Stimulated activated CD4-positive, alpha-beta T cell treated with anti-CD3 and anti-CD28 coated beads, Interleukin-12 subunit alpha, Interleukin-12 subunit beta, amount 100 ng/mL, for 24 hours (primary cell): ENCODE data around the gene PALM.
"Not testable (repeated sequence)": the region's sequence is repeated elsewhere in the genome, so short reads cannot be mapped to it uniquely, and the experiment has no call there.

Experiments
- DNase-seq, 2 experiments: peaks; one replicate each; pipeline ENCODE4 v3.0.0-alpha.2; 2020; ENCODE audit warnings: low read depth in 2 of 2

Gene PALM

GRCh38 chr19:704447-704741 lies 4.3 kb upstream of the PALM start:
- DNase-seq, result no peak

DNA sequence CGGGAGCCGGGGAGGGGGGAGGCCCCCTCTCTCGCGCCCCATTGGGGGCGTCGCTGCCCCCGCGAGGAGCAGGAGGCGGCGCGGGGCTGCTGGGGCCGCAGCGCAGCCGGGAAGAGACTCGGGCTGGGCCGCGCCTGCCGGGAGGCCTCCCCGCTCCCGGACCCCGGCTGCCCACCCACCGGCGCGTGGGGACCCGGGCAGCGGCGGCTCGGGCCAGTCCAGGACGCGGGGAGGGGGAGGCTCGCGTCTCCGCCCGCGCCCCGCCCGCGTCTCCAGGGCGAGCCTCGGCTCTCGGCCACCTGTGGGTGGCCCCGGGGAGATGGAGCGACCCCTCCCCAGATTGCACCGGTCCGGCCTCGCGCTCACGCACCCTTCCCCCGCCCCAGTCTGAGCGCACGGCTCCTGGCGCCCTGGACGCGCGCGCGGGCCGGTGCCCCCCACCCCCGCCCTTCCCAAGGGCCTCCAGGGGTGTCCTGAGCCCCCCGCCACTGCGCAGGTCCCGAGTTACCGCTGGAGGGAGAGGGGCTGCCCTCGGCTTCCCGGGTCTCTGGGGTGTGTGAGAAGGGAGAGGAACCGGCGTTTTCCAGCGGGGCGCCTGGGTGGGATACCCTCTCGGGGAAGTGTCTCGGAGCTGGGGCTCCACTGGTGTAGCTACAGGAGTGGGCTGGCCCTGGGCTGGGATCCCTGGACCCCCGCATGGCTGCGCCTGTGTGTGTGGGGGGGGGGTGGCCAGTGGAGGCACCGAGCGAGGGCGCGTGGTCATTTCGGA lies 645 bp downstream of the PALM start:
- no peak for DNase-seq

DNA sequence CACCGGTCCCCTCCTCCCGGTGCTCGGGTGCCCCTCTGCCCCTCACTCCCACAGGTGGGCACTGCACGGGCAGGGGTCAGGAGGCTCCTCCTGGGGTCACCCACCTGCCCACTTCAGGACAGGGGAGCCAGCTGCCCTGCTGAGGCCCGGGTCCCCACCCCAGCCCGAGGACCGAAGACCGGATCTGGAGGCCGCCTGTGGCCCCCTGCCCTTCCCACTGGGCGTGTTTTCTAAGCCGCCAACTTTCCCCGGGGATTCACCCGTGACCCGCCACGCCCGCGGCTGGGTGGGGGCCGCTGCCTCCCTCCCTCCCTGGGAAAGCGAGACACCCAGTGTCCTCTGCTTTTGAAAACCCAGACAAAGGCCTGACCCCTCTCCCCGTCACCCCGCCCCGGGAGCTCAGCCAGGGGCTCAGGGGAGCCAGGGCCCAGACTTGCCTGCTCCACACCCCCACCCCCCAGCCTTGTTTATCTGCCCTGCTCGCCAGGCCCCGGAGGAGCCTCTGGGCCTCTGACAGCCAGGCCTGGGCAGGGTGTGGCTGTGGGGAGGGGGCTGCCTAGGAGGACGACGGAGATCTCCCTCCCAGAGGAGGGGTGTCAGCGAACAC lies 1.3 kb downstream of the PALM start:
- DNase-seq, result no peak

GRCh38 chr19:710767-711166 lies 2.0 kb downstream of the PALM start:
- no peak for DNase-seq

GRCh38 chr19:711254-711653 lies 2.5 kb downstream of the PALM start:
- DNase-seq, result no peak

GRCh38 chr19:715347-715746 lies 6.6 kb downstream of the PALM start:
- no peak for DNase-seq

DNA sequence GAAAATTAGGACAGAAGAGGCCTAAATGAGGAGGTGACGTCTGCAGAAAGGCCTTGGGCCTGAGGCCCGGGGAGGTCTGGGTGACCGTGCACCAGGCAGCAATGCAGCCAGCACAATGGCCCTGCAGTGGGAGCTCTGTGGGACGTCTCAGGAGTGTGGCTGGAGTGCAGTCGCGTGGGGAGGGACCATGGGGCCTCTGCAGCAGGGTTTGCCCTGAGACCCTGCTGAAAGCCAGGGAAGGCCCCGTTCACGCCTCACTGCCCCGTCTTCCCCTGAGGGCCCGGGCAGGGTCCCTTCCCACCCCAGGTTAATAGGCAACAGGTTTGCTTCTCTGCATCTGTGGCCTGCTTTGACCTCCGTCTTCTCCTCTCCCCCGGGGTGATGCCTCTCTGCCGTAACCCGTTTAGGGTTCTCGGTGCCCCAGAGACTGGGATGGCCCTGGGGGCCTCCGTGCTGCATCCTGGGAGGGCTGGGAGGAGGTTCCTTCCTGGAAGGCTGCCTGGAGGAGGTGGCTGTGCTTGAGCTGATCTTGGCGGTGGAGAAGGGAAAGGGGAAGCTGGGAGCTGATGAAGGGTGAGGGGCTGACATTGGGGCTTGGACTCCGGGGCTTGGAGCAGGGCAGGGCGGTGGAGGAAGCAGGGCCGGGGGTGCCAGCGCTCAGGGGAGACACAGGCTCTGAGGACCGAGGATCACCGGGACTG lies 9.7 kb downstream of the PALM start:
- no peak for DNase-seq

GRCh38 chr19:718991-719512 lies 10.3 kb downstream of the PALM start:
- DNase-seq, result no peak

GRCh38 chr19:719636-720344 lies 11.1 kb downstream of the PALM start:
- no peak for DNase-seq

DNA sequence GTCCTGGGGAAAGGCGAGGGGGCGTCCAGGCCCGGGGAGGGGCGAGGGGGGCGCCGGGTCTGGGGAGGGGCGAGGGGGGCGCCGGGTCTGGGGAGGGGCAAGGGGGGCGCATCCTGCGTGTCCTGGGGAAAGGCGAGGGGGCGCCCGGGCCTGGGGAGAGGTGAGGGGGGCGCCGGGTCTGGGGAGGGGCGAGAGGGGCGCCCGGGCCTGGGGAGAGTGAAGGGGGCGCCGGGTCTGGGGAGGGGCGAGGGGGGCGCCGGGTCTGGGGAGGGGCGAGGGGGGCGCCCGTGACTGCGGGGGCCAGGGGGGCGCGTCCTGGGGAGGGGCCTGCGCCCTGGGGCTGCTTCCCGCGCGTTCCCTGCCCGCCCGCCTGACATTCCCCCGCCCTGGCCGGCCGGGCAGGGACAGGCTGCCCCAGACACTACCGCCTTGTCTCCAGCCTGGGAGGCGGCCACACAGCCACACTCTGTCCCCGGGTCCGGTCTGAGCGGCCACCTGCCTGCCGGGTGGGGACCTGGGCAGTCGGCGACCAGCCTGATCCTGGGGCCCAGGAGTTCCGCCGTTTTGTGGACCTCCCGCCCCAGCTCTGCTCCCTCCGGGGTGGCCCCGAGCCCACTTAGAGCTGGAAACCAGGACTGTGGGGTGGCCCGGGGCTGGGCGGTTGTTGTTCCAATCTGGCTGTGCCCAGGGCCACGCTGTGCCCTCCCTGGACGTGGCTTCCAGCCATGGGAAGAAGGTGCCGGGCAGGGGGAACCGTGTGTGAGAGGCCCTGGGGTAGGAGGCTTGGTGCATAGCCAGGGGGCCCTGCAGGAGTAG lies 11.8 kb downstream of the PALM start:
- DNase-seq, result no peak

DNA sequence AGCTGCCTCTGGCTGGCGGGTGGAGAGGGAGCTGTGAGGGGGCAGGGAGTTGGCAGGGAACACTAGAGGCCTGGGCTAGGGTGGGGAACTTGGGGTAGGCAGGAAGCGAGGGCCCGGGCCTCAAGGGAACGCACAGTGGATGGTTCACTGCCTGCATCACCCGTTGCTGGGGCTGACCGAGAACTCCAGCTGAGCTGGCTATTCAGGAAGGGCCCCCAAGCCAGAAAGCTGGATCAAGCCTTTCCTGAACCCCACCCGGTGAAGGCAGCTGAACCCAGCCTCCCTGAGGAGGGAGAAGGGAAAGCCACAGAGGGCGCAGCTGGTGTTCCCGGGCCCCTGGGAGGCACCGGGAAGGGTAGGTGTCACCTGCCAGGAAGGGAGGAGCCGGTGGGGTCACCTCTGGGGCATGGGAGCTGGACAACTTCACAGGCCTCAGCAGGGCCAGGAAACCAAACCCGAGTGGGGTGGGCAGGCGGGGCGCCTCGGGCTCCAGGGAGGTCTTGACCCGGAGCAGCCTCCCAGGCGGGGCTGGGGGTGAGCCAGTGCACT lies 13.9 kb downstream of the PALM start:
- DNase-seq, result no peak

DNA sequence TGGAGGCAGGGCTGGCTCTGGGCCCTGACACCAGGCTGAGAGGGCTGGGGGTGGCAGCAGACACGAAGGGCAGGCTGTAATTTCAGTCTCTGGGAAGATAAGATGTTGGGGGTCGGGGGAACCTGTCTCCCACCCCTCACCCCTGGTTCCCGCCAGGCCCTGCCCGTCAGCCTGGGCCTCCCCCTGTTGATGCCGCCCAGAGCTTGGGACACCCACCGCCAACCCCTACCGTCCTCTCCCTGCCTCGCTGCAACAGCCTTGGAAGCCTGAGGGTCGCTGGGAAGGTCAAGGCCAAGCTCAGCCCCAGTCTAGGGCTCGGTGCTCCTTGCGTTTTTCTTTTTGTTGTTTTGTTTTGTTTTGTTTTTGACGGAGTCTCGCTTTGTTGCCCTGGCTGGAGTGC lies 14.5 kb downstream of the PALM start:
- no peak for DNase-seq

DNA sequence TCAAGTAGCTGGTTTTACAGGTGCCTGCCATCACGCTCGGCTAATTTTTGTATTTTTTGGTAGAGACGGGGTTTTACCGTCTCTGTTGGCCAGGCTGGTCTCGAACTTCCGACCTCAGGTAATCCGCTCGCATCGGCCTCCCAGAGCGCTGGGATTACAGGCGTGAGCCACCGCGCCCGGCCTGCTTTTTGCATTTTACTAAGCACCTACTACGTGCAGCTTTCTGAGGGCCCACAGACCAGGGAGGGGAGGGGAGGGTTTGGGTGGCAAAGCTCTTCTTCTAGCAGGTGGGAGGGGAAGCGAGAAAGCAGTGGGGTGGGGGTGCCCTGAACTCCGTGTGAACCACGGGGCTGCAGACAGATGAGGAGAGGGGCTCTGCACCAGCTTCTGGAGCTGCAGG lies 15.0 kb downstream of the PALM start:
- no peak for DNase-seq

DNA sequence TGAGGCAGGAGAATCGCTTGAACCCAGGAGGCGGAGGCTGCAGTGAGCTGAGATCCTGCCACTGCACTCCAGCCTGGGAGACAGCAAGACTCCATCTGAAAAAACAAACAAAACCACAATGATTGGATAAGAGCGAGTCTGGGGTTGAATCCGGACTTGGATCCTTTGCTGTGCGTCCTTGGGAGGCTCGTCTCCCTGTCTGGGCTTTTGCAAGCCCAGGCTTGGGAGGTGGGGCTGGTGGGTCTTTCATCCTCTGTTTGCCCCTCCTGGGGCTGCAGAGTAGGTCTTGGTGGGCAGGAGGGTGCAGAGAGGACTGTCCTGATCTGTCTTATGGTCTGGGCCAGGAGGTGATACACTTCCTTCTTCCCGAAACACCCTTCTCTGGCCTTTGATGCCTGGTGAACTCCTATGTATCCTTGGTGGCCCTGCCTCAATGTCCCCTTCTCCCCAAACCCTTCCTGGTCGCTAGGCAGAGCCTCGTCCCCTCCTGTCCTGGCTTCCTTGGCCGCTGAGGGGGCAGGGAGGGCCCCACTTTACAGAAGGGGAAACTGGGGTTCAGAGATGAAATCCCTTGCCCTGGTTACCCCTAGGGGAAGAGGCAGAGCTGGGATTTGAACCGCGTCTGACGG lies 16.8 kb downstream of the PALM start:
- no peak for DNase-seq

- no peak for DNase-seq
These were observed 18.5 kb downstream of the PALM start for GRCh38 chr19:726993-727956.

- DNase-seq, result no peak
These were observed 19.3 kb downstream of the PALM start for GRCh38 chr19:728011-728410.

DNA sequence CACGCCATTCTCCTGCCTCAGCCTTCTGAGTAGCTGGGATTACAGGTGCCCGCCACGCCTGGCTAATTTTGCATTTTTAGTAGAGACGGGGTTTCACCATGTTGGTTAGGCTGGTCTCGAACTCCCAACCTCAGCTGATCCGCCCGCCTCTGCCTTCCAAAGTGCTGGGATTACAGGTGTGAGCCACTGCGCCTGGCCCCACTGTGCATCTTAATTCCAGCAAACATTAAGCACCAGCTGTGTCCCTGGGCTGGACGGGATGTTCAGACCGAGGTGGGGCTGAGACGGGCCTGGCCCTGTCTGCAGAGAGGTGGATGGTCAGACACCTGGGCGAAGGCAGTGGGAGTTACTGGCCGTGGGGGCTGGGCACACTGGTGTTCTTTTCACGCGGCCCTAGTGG lies 20.8 kb downstream of the PALM start:
- DNase-seq, result not testable (repeated sequence)

DNA sequence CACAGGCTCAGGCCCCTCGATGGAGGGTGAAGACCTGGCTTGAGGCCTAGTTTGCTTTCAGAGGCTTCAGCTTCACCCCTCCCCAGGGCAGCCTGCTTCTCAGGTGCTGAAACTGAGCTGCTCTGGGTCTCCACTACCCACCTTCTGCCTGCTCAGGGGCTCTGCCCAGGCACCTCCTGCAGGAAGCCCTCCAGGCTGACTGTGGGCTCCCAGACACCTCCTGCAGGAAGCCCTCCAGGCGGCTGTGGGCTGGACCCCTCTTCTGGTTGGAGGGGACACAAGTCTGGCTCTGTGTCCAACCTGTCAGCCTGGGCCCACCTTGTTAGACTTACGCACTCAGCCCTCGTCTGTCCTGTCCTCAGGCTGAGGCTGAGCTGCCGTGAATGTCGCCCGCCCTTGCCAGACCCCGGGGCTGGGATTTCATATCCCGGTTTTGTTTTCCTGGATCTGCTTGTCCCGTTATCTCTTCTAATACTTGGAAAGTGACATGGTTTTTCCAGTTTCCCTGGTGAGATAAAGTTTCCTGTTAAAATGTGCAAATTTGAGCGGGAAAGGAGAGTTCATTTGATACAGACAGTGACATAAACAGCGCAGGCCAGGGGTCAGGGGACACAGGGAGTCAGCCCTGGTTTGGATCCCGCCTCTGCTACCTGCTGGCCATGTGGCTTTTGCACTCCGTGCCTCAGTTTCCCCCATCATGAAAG lies 21.4 kb downstream of the PALM start:
- DNase-seq, result no peak

GRCh38 chr19:731000-731399 lies 22.3 kb downstream of the PALM start:
- no peak for DNase-seq
